ENCODE measurements around the gene CEP170B. TPM values are rescaled to one million over a fixed set of nuclear protein-coding genes. Genes with fewer than 3 reads are reported as not detected.
"Not testable (repeated sequence)": the region's sequence is repeated elsewhere in the genome, so short reads cannot be mapped to it uniquely, and the experiment has no call there.

The CEP170B gene
- total RNA-seq, 1 donor from 2014 or later, result 14.4 TPM

DNA sequence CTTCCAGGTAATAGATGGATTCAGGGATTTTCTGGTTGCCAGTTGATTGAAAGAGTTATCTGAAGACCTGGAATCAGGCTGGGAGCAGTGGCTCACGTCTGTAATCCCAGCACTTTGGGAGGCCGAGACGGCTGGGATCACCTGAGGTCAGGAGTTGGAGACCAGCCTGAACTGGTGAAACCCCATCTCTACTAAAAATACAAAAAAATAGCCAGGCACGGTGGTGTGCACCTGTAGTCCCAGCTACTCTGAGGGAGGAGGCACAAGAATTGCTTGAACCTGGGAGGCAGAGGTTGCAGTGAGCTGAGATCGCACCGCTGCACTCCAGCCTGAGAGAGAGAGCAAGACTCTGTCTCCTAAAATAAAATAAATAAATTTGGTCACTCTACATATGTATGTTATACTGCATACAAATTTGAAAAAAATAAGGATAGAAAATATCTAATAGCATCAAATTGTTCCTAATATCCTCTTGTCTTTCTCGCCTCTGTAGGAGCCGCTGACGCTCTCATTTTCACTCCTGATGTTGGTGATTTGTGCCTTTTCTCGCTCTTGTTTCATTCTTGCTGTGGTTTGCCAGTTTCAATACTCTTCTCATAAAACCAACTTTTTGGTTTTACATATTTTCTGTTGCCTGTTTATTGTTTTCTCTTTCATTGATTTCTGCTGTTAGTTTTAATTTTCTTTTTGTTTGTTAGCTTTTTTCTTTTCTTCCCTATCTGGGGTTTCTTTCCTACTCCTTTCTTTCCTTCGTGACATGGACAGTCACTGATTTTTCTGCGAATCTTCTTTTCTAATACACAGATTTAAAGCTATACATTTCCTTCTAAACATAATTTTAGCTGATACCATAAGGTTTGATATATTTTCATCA is 35.8 kb downstream of the CEP170B start:
- Mint-ChIP-seq H3K4me1 (peaks cover 5% of the 10 kb centered on the region), H3K27ac (ENCODE audit: unreplicated experiment) (no peak overlapping the region), H3K36me3 (ENCODE audit: low read depth) (no peaks in the 10 kb centered on the region), H3K27me3 (ENCODE audit: low read depth) (peaks cover 51% of the 10 kb centered on the region), H3K4me3 (no peak overlapping the region), H3K9me3 (no peaks in the 10 kb centered on the region)
- TF ChIP-seq, protein P1, sequence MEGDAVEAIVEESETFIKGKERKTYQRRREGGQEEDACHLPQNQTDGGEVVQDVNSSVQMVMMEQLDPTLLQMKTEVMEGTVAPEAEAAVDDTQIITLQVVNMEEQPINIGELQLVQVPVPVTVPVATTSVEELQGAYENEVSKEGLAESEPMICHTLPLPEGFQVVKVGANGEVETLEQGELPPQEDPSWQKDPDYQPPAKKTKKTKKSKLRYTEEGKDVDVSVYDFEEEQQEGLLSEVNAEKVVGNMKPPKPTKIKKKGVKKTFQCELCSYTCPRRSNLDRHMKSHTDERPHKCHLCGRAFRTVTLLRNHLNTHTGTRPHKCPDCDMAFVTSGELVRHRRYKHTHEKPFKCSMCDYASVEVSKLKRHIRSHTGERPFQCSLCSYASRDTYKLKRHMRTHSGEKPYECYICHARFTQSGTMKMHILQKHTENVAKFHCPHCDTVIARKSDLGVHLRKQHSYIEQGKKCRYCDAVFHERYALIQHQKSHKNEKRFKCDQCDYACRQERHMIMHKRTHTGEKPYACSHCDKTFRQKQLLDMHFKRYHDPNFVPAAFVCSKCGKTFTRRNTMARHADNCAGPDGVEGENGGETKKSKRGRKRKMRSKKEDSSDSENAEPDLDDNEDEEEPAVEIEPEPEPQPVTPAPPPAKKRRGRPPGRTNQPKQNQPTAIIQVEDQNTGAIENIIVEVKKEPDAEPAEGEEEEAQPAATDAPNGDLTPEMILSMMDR (conservative IDR thresholded peaks at IDR 0.05), result no peak
- no peak for DNase-seq (ENCODE audit: low read depth, low spot score)

DNA sequence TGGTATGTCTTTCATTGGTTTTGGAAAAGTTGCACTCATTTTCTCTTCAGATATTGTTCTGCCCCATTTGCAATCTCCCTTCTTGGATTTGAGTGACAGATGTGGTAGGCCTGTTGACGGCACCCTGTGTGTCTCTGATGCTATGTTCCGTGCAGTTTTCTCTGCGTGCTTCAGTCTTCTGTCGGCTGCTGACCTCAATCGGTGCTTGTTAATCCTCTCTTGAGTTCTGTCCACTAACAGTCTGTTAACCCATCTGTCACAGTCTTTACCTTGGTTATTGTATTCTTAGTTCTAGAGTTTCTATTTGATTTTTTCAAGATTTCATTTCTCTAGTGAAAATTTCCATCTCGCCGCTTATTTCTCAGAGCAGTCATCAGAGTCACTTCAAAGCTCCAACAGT is 38.9 kb downstream of the CEP170B start:
- Mint-ChIP-seq H3K36me3 (ENCODE audit: low read depth) (no peaks in the 10 kb centered on the region), H3K27me3 (ENCODE audit: low read depth) (peaks cover 66% of the 10 kb centered on the region), H3K9me3 (peaks cover 3% of the 10 kb centered on the region), H3K4me1 (no peaks in the 10 kb centered on the region), H3K4me3 (no peak overlapping the region), H3K27ac (ENCODE audit: unreplicated experiment) (no peak overlapping the region)
- no peak for DNase-seq (ENCODE audit: low read depth, low spot score)
- TF ChIP-seq, protein P1 (conservative IDR thresholded peaks at IDR 0.05), result no peak

DNA sequence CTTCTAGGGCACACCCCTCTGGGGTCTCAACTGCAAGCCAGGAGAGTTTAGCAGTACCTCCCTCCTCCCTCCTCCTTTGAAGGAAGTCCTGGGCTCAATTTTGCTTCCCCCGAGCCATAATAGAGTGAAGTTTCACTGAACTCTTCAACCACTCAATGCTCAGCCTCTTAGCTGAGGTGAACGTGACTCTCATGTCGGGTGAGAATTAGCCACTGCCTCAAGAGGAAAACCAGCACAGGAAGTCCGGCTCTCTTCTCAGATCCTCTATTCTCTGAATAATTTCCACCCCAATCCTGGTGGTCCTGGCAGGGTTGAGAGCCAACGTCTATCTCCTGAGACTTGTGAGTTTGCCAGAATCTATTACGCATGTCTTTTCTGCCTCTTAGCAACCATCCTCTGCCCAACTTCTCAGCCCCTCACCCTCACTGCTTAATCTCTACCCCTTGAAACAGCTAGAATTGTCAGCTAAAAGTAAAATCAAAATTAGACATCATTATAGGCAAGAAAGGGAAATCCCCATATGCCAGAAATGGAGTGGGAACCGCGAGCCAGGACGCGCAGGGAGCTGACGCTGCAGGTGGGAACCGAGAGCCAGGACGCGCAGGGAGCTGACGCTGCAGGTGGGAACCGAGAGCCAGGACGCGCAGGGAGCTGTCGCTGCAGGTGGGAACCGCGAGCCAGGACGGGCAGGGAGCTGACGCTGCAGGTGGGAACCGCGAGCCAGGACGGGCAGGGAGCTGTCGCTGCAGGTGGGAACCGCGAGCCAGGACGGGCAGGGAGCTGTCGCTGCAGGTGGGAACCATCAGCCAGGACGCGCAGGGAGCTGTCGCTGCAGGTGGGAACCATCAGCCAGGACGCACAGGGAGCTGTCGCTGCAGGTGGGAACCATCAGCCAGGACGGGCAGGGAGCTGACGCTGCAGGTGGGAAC is 39.8 kb downstream of the CEP170B start:
- not testable (repeated sequence) for DNase-seq (ENCODE audit: low read depth, low spot score); H3K4me3 Mint-ChIP-seq

DNA sequence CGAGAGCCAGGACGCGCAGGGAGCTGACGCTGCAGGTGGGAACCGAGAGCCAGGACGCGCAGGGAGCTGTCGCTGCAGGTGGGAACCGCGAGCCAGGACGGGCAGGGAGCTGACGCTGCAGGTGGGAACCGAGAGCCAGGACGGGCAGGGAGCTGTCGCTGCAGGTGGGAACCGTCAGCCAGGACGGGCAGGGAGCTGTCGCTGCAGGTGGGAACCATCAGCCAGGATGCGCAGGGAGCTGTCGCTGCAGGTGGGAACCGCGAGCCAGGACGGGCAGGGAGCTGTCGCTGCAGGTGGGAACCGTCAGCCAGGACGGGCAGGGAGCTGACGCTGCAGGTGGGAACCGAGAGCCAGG is 40.5 kb downstream of the CEP170B start:
- not testable (repeated sequence) for H3K4me3 Mint-ChIP-seq; H3K9me3 Mint-ChIP-seq; DNase-seq (ENCODE audit: low read depth, low spot score); H3K4me1 Mint-ChIP-seq; H3K27ac Mint-ChIP-seq (ENCODE audit: unreplicated experiment); H3K36me3 Mint-ChIP-seq (ENCODE audit: low read depth)
- peaks cover 66% of the 10 kb centered on the region for H3K27me3 Mint-ChIP-seq (ENCODE audit: low read depth)

More for the DNA sequence above, 39.8 kb downstream of the CEP170B start:
- H3K36me3 Mint-ChIP-seq (ENCODE audit: low read depth); H3K9me3 Mint-ChIP-seq; H3K27ac Mint-ChIP-seq (ENCODE audit: unreplicated experiment); H3K4me1 Mint-ChIP-seq: not testable (repeated sequence)
- peaks cover 66% of the 10 kb centered on the region for H3K27me3 Mint-ChIP-seq (ENCODE audit: low read depth)

DNA sequence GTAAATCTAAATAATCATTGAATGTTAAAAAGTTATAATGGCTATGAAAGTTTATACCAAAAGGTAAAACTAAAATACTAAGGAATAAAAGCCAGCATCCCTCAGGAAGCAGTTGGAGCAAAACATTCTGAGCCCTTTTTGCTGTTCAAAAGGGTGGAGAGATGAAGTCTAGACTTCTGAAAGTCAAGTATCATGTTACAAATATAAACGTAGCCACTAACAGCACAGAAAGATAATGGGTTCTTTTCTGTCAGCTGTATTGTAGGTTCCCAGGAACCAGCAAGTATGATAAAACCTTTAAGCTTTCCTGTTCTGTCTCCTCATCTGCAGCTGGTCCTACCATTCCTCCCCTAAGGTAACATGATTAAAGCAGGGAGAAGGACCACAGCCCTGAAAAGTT is 43.2 kb downstream of the CEP170B start:
- TF ChIP-seq, protein P1 (conservative IDR thresholded peaks at IDR 0.05), result no peak
- Mint-ChIP-seq H3K4me3 (no peak overlapping the region), H3K9me3 (peaks cover 13% of the 10 kb centered on the region), H3K27me3 (ENCODE audit: low read depth) (peaks cover 67% of the 10 kb centered on the region), H3K4me1 (no peaks in the 10 kb centered on the region), H3K27ac (ENCODE audit: unreplicated experiment) (no peak overlapping the region), H3K36me3 (ENCODE audit: low read depth) (peaks cover 6% of the 10 kb centered on the region)
- DNase-seq (ENCODE audit: low read depth, low spot score), result no peak

DNA sequence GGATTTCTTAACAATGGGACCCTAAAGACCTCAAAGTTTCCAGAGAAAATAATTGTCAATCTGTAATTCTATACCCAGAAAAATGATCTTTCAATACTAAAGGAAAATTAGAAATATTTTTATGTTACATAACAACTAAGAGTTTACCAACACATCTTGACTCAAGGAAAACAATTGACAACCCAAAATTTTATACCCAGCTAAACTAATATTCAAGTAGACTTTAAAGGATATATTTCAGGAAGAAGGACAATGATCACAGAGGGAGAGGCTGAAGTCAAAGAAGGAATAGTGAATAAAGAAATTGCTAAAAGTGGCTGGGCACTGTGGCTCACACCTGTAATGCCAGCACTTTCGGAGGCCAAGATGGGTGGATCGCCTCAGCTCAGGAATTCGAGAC is 47.0 kb downstream of the CEP170B start:
- DNase-seq (ENCODE audit: low read depth, low spot score), result no peak
- H3K36me3 Mint-ChIP-seq (ENCODE audit: low read depth), result peaks cover 6% of the 10 kb centered on the region
- H3K27ac Mint-ChIP-seq (ENCODE audit: unreplicated experiment), result no peak overlapping the region
- TF ChIP-seq, protein P1 (conservative IDR thresholded peaks at IDR 0.05), result no peak
- no peak overlapping the region for H3K4me3 Mint-ChIP-seq
- H3K4me1 Mint-ChIP-seq, result peaks cover 3% of the 10 kb centered on the region
- H3K27me3 Mint-ChIP-seq (ENCODE audit: low read depth), result peaks cover 76% of the 10 kb centered on the region
- peaks cover 15% of the 10 kb centered on the region for H3K9me3 Mint-ChIP-seq
